ENCODE results near the gene WDR90. TPM values are rescaled to one million over a fixed set of nuclear protein-coding genes. Genes with fewer than 3 reads are reported as not detected.
"Not testable (repeated sequence)": the region's sequence is repeated elsewhere in the genome, so short reads cannot be mapped to it uniquely, and the experiment has no call there.

Gene WDR90
- total RNA-seq, 1 donor from 2014 or later, result 50.0 TPM

GRCh38 chr16:689175-689897 is 40.2 kb downstream of the WDR90 start:
- no peak for DNase-seq (ENCODE audit: low spot score in 2 of 2)
- peak overlapping the region; percentile 86 to 90 for H3K27ac ChIP-seq
- peaks cover 8 to 21% of the 10 kb centered on the region in 2 donors for H3K36me3 ChIP-seq
- H3K27me3 ChIP-seq, result peaks cover 11% of the 10 kb centered on the region
- TF ChIP-seq CTCF (IDR thresholded peaks at IDR 0.05), result no peak
- no peaks in the 10 kb centered on the region for H3K9me3 ChIP-seq
- H3K4me3 ChIP-seq, result peak overlapping the region; percentile 90 to 98
- intact Hi-C loops (cut with DNase I), result no loop called here
- H3K4me1 ChIP-seq, result peaks cover 15 to 27% of the 10 kb centered on the region in 2 donors

GRCh38 chr16:691242-691641 is 42.1 kb downstream of the WDR90 start:
- Histone ChIP-seq H3K27me3 (peaks cover 28% of the 10 kb centered on the region), H3K36me3 (peaks cover 8 to 15% of the 10 kb centered on the region in 2 donors), H3K4me1 (peaks cover 20 to 21% of the 10 kb centered on the region in 2 donors)
- H3K9me3 ChIP-seq; intact Hi-C loops (cut with DNase I); DNase-seq (ENCODE audit: low spot score in 2 of 2); H3K4me3 ChIP-seq; H3K27ac ChIP-seq: not testable (repeated sequence)

- Histone ChIP-seq H3K27me3 (peaks cover 28% of the 10 kb centered on the region), H3K27ac (no peak overlapping the region), H3K4me3 (no peak overlapping the region), H3K9me3 (no peaks in the 10 kb centered on the region), H3K36me3 (peaks cover 0 to 3% of the 10 kb centered on the region in 2 donors), H3K4me1 (peaks cover 20 to 21% of the 10 kb centered on the region in 2 donors)
- intact Hi-C loops (cut with DNase I), result no loop called here
- TF ChIP-seq CTCF (IDR thresholded peaks at IDR 0.05), result no peak
- no peak for DNase-seq (ENCODE audit: low spot score in 2 of 2)
Observed at GRCh38 chr16:692356-693108, 43.4 kb downstream of the WDR90 start.

GRCh38 chr16:693364-693763 is 44.2 kb downstream of the WDR90 start:
- Histone ChIP-seq H3K4me1 (peaks cover 20 to 21% of the 10 kb centered on the region in 2 donors), H3K36me3 (no peaks in the 10 kb centered on the region), H3K9me3 (no peaks in the 10 kb centered on the region), H3K27me3 (peaks cover 28% of the 10 kb centered on the region), H3K27ac (no peak overlapping the region), H3K4me3 (no peak overlapping the region)
- intact Hi-C loops (cut with DNase I), result no loop called here
- DNase-seq (ENCODE audit: low spot score in 2 of 2), result no peak
- TF ChIP-seq CTCF (IDR thresholded peaks at IDR 0.05), result no peak

- intact Hi-C loops (cut with DNase I), result no loop called here
- peaks cover 17 to 19% of the 10 kb centered on the region in 2 donors for H3K4me1 ChIP-seq
- DNase-seq (ENCODE audit: low spot score in 2 of 2), result no peak
- H3K27me3 ChIP-seq, result peaks cover 28% of the 10 kb centered on the region
- peak overlapping the region in 1 of 2 donors; percentile 12 for H3K4me3 ChIP-seq
- no peak overlapping the region for H3K27ac ChIP-seq
- no peak for TF ChIP-seq CTCF (IDR thresholded peaks at IDR 0.05)
- H3K36me3 ChIP-seq, result no peaks in the 10 kb centered on the region
- H3K9me3 ChIP-seq, result no peaks in the 10 kb centered on the region
Observed at GRCh38 chr16:693766-694165, 44.6 kb downstream of the WDR90 start.
